COLO829 (cell line): ENCODE data around the gene ZNF287.
A peak's percentile ranks its signal among the peaks of the same experiment; 100 is the strongest.

Experiments used
- DNase-seq: peaks from one replicate; pipeline ENCODE4 v3.0.0; 2012; ENCODE audit warnings: low spot score

ZNF287 gene

DNA sequence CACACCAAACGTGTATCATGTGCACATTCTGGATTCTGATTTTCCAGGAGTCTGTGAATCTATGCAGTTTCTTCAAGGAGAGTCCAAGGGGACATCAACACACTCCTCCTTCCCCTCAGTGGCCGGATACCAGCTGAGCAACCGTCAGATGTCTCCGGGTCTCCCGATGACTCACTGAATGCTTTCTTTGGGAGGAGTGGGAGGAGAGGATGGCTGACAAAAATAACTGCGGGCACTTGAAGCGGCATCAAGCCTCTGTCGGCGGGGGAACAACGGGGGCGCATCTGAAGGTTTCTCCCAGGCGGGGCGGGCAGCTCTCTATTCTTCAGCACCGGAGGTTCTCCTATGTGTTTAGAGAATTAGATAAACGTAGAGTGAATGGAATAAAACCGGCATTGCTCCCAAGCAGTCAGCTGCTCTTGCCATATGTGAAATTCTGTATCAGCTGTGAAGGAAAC, 52.4 kb downstream of the ZNF287 start:
- peak; percentile 76 for DNase-seq

DNA sequence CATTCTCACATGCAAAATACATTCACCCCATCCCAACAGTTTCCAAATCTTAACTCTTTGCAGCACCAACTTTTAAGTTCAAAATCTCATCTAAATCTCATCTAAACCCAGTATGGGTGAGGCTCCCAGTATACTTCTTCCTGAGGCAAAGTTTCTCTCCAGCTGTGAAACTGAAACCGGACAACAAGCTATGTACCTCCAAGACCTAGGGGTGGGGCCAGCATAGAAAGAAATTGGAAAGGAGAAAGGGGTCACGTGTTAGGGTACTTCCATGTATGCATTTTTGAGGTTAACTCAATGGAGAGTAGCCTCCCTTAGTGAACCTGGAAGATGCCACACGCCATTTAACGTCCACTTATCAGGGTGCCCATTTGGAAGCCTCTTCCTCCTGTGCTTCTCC, 53.1 kb downstream of the ZNF287 start:
- no peak for DNase-seq

DNA sequence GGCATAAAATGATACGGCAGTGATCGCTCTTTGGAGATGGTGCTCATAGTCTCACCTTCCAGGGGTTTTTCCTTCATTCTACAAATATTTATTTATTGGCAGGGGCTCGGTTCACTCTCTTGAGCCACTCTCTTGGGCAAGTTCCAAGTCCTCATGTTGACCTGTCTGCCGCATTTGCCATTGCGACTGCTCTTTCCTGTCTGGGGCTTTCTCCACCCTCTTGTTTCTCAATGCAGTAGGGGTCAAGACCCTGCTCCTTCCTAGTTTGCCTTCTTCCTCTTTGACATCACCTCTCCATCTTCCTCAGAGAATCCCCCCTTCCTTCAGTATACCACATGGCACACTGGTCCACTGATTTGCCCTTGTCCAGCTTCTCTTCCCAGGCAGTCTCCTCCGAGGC, 55.1 kb downstream of the ZNF287 start:
- no peak for DNase-seq

DNA sequence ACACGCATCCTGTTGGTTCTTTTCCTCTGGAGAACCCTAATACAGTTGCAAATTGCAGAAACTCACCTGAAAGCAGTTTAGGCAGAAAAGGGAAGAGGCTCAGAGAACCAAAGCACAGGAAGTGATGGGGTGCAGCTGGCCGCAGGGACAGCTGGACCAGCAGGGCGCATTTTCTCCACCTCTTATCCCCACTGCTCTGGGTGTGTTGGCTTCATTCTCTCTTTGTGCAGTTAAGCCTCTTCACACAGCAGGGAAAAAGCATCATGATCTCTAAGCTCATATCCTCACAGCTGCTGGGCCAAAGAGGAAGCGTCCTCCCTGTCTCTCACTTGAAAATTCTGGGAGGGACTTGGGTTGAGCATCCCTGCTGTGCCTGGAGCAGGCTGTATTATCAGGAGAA, 57.0 kb downstream of the ZNF287 start:
- no peak for DNase-seq

DNA sequence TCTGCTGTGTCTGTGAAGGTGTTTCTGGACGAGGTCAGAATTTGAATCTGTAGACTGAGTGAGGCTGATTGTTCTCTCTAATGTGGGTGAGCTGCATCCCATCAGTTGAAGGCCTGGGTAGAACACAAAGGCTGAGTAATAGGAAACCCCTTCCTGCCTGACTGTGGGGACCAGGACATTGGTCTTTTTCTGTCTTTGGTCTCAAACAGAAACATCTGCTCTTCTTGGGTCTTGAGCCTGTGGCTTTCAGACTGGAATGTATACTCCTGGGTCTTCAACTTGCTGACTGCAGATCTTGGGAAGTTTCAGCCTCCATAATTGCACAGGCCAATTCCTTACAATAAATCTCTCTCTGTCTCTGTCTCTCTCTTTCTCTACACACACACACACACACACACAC, 57.4 kb downstream of the ZNF287 start:
- no peak for DNase-seq

DNA sequence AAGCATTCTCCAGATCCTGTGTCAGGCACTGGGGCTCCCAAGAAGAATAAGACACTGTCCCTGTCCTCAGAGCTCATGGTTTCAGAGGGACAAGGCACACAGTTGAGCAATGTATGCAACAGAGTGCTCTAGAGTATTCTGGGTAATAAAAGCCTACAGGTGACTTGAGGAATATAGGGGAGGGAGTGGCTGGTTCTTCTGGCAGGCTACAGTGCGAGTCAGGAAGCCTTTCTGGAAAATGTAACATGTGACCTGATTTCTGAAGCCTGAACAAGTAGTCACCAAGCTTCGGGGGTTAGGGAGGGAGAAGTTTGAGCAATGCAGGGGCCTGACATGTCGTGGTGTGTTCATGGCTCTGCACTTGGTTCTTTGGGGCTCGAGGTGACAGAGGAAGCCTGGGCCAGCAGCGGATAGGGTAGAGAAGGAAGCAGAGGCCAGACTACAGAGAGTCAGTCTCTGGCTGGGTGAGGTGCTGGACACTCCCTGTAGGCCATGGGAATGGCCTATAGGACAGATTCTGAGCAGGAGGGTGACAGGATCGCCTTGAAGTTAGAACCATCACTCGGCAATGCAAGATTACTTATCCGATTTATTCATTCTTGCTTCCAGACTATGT, 61.0 kb downstream of the ZNF287 start:
- no peak for DNase-seq

DNA sequence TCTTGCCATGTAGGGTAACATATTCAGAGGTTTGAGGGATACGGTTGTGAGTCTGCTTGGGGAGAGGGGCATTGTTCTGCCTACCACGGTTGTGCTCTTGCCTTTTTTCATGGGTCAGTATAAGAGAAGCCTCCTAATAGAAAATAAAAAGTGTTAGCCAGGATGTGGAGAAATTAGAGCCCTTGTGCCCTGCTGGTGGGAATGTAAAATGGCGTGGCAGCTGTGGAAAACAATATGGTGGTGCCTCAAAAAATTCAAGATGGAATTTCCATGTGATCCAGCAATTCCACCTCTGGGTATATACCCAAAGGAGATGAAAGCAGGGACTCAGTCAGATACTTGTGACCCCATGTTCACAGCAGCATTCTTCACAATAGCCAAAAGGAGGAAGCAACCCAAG, 62.8 kb downstream of the ZNF287 start:
- DNase-seq, result no peak

DNA sequence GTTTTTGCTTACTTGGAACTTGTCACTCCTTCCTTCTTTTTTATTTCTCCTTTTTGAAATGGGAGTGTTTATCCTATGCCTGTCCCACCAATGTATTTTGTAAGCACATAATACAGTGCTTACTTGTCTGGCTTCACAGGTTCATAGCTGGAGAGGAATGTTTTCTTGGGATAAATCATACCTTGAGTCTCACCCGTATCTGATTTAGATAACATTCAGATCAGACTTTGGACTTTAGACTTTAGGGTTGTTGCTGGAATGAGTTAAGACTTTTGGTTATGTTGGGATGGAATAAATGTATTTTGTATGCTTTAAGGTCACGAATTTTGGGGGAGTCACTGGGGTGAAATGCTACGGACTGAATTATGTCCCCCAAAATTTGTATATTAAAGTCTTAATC, 64.0 kb downstream of the ZNF287 start:
- no peak for DNase-seq
